Activated naive CD8-positive, alpha-beta T cell treated with anti-CD3 and anti-CD28 coated beads, Interleukin-2, amount 50 U/mL, for 24 hours (primary cell): ENCODE measurements around the gene CDC40.
"Not testable (repeated sequence)": the region's sequence is repeated elsewhere in the genome, so short reads cannot be mapped to it uniquely, and the experiment has no call there.

ENCODE experiments used
- ATAC-seq: fragments of 150-1000 bp; cut with Tn5 transposase; one replicate; pipeline ENCODE4 v1.10.0; 2021
- DNase-seq: peaks from one replicate; pipeline ENCODE4 v3.0.0; 2021
- H3K27ac Mint-ChIP-seq: one replicate; pipeline ENCODE4 v1.8.0; 2021; ENCODE audit warnings: mild to moderate bottlenecking, mixed read lengths
- H3K27me3 Mint-ChIP-seq: one replicate; pipeline ENCODE4 v1.8.0; 2021; ENCODE audit warnings: mixed read lengths
- H3K36me3 Mint-ChIP-seq: one replicate; pipeline ENCODE4 v1.8.0; 2021; ENCODE audit warnings: low read depth, mixed read lengths
- H3K4me1 Mint-ChIP-seq: one replicate; pipeline ENCODE4 v1.8.0; 2021; ENCODE audit warnings: mixed read lengths
- H3K4me3 Mint-ChIP-seq: one replicate; pipeline ENCODE4 v1.8.0; 2021; ENCODE audit warnings: mild to moderate bottlenecking, moderate library complexity, mixed read lengths
- H3K9me3 Mint-ChIP-seq: one replicate; pipeline ENCODE4 v1.8.0; 2021; ENCODE audit warnings: mixed read lengths

CDC40 gene

GRCh38 chr6:110233770-110234374, 53.6 kb downstream of the CDC40 start:
- no peak for DNase-seq

DNA sequence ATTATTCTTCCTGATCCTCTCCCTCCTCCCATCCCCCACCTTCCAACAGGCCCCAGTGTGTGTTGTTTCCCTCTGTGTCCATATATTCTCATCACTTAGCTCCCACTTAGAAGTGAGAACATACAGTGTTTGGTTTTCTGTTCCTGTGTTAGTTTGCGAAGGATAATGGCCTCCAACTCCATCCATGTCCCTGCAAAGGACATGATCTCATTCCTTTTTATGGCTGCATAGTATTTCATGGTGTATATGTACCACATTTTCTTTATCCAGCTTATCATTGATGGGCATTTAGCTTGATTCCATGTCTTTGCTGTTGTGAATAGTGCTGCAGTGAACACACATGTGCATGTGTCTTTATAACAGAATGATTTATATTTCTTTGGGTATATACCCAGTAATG, 55.8 kb downstream of the CDC40 start:
- not testable (repeated sequence) for H3K27ac Mint-ChIP-seq, ATAC-seq, DNase-seq, H3K4me3 Mint-ChIP-seq, H3K9me3 Mint-ChIP-seq, H3K27me3 Mint-ChIP-seq
- Mint-ChIP-seq H3K36me3 (peaks cover 14% of the 10 kb centered on the region), H3K4me1 (peaks cover 11% of the 10 kb centered on the region)

More at GRCh38 chr6:110233770-110234374, 53.6 kb downstream of the CDC40 start:
- no peak overlapping the region for H3K27ac Mint-ChIP-seq
- ATAC-seq: peak; percentile 89
- peaks cover 4% of the 10 kb centered on the region for H3K9me3 Mint-ChIP-seq
- H3K36me3 Mint-ChIP-seq: peaks cover 24% of the 10 kb centered on the region
- no peaks in the 10 kb centered on the region for H3K27me3 Mint-ChIP-seq
- peaks cover 11% of the 10 kb centered on the region for H3K4me1 Mint-ChIP-seq
- no peak overlapping the region for H3K4me3 Mint-ChIP-seq

GRCh38 chr6:110239526-110240274, 59.5 kb downstream of the CDC40 start:
- DNase-seq: no peak
- no peak for ATAC-seq
- Mint-ChIP-seq H3K36me3 (peaks cover 14% of the 10 kb centered on the region), H3K27me3 (no peaks in the 10 kb centered on the region), H3K4me1 (no peaks in the 10 kb centered on the region), H3K27ac (no peak overlapping the region), H3K9me3 (peaks cover 8% of the 10 kb centered on the region), H3K4me3 (no peak overlapping the region)

- H3K27me3 Mint-ChIP-seq, H3K9me3 Mint-ChIP-seq, H3K4me3 Mint-ChIP-seq, H3K27ac Mint-ChIP-seq, DNase-seq, H3K4me1 Mint-ChIP-seq, H3K36me3 Mint-ChIP-seq, ATAC-seq: not testable (repeated sequence)
Observed at GRCh38 chr6:110244621-110245020, 64.4 kb downstream of the CDC40 start.

GRCh38 chr6:110246378-110246777, 66.2 kb downstream of the CDC40 start:
- Mint-ChIP-seq H3K9me3 (peaks cover 4% of the 10 kb centered on the region), H3K36me3 (no peaks in the 10 kb centered on the region), H3K27ac (no peak overlapping the region), H3K4me1 (no peaks in the 10 kb centered on the region), H3K27me3 (no peaks in the 10 kb centered on the region), H3K4me3 (no peak overlapping the region)
- no peak for DNase-seq
- ATAC-seq: no peak

DNA sequence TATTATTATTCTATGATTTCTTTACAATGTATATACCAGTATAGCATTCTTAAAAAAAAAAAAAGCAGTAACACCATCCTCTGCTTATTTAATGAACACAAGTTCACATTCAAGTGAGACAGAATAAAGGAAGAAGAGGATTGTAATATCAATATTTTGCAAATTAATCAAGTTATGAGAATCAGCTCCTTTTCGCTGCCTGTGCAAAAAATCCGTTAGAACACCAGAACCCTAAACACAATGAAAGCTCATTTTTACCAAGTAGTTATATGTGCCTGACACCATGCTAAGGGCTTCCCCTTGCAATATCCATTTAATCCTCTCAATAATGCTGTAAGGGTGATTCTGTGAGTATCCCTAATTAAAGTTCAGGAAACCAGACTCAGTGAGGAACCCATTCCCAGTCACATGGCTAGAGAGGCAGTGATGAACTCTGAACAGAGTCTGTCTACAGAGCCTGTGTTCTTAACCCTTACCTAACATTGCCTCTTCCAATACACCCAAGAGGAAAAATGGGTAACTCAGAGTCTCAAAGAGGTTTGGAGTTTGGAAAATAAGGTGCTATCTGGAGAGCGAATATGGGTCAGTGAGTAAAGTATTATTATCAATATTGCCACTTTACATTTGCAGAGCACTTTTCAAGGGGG, 66.8 kb downstream of the CDC40 start:
- Mint-ChIP-seq H3K27ac (no peak overlapping the region), H3K4me3 (no peak overlapping the region), H3K27me3 (no peaks in the 10 kb centered on the region), H3K36me3 (no peaks in the 10 kb centered on the region), H3K4me1 (no peaks in the 10 kb centered on the region), H3K9me3 (peaks cover 4% of the 10 kb centered on the region)
- DNase-seq: no peak
- ATAC-seq: no peak

GRCh38 chr6:110250058-110250457, 69.8 kb downstream of the CDC40 start:
- Mint-ChIP-seq H3K4me3 (no peak overlapping the region), H3K4me1 (no peaks in the 10 kb centered on the region), H3K36me3 (no peaks in the 10 kb centered on the region), H3K27ac (no peak overlapping the region), H3K9me3 (no peaks in the 10 kb centered on the region), H3K27me3 (no peaks in the 10 kb centered on the region)
- no peak for DNase-seq
- ATAC-seq: no peak

DNA sequence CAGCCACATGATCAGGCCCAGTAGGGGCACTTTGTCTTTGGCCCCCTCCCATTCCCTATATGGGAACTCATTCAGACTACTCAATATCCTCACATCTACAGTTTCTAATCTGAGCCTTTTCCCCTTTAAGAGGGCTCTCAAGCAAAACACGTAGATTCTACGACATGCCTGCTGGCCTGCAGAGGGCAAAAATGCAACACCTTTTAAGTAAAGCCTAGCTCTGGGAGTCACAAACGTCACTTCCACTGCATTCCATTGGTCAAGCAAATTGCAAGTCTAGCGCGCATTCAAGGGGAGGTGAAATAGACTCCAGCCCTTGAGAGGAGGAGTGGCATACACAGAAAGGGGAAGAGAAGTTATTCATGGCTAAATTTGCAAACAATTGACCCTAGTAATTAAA, 70.6 kb downstream of the CDC40 start:
- Mint-ChIP-seq H3K4me1 (no peaks in the 10 kb centered on the region), H3K27me3 (no peaks in the 10 kb centered on the region), H3K36me3 (no peaks in the 10 kb centered on the region), H3K9me3 (no peaks in the 10 kb centered on the region), H3K4me3 (no peak overlapping the region), H3K27ac (no peak overlapping the region)
- ATAC-seq (no peak), DNase-seq (no peak)

DNA sequence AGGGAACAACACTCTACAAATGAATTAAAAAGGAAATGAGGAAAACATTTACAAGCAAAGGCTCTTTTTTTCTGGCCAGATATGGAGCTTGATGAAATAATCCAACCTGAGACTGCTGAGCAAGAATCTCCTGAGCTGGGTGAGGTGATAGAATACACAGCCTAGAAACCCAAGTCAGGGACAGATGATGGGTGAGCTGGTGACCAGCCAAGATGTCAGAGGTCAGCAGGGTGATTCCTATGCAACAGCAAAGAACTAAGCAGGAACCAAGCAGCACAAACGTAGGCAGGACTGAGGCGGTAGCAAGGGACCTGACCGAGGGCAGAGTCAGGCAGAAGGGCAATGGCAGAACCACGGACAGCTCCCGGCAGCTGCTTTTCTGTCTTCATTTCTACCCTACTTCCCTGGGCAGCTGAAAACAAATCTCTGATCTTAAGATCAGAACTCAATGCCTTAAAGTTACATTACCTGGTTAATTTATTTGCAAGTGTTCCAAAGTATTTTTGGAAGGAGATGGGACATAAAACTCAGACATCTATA, 75.1 kb downstream of the CDC40 start:
- peak; percentile 15 for DNase-seq
- no peak for ATAC-seq
- Mint-ChIP-seq H3K27me3 (no peaks in the 10 kb centered on the region), H3K4me1 (no peaks in the 10 kb centered on the region), H3K9me3 (peaks cover 13% of the 10 kb centered on the region), H3K27ac (no peak overlapping the region), H3K4me3 (no peak overlapping the region), H3K36me3 (peaks cover 4% of the 10 kb centered on the region)

DNA sequence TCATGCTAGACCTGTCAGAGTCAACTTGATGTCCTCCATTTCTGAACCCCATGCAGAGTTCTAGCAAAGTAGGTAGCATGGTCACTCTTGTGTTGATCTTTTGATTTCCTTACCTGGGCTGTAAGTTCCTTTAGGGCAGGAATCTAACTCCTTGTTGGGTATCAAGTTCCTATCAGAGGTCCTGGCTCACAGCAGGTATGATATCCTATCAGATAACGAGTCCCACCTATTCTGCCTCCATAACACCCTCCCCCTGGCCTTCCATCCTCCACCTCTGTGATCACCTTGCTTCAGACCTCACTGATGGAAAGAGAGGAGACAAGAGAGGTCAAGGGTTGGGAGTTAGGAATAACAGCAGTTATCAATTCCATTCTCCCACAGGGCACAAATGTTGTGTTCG, 76.1 kb downstream of the CDC40 start:
- H3K9me3 Mint-ChIP-seq: peaks cover 15% of the 10 kb centered on the region
- no peaks in the 10 kb centered on the region for H3K27me3 Mint-ChIP-seq
- H3K27ac Mint-ChIP-seq: no peak overlapping the region
- H3K36me3 Mint-ChIP-seq: peaks cover 4% of the 10 kb centered on the region
- ATAC-seq: no peak
- H3K4me3 Mint-ChIP-seq: no peak overlapping the region
- no peaks in the 10 kb centered on the region for H3K4me1 Mint-ChIP-seq
- DNase-seq: no peak

- H3K27me3 Mint-ChIP-seq: no peaks in the 10 kb centered on the region
Observed at GRCh38 chr6:110265273-110265672, 85.0 kb downstream of the CDC40 start.

GRCh38 chr6:110266996-110267395, 86.8 kb downstream of the CDC40 start:
- ATAC-seq: no peak
- Mint-ChIP-seq H3K4me1 (no peaks in the 10 kb centered on the region), H3K27ac (no peak overlapping the region), H3K27me3 (no peaks in the 10 kb centered on the region), H3K36me3 (no peaks in the 10 kb centered on the region), H3K4me3 (no peak overlapping the region), H3K9me3 (peaks cover 4% of the 10 kb centered on the region)
- no peak for DNase-seq

More at GRCh38 chr6:110265273-110265672, 85.0 kb downstream of the CDC40 start:
- Mint-ChIP-seq H3K9me3 (peaks cover 10% of the 10 kb centered on the region), H3K4me3 (no peak overlapping the region), H3K36me3 (no peaks in the 10 kb centered on the region), H3K4me1 (no peaks in the 10 kb centered on the region), H3K27ac (no peak overlapping the region)
- ATAC-seq (no peak), DNase-seq (no peak)

DNA sequence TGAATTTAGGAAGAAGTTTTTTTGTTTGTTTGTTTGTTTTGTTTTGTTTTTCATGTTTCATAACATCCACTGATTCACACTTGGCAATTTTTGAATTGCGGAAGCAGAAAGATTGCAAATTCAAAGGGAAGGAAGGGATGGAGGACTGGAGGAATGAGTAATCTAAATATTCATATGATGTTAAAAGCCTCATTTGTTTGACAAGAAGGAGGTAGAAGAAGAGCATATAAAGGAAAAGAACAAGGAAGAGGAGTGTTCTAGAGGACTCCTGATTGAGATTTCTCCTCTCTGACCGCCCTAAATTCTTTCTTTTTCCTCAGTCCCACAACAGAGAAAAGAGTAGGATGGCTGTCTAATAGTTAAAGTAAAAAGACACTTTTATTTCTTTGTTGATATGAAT, 89.4 kb downstream of the CDC40 start:
- ATAC-seq: no peak
- Mint-ChIP-seq H3K36me3 (no peaks in the 10 kb centered on the region), H3K9me3 (no peaks in the 10 kb centered on the region), H3K4me1 (no peaks in the 10 kb centered on the region), H3K27me3 (peaks cover 2% of the 10 kb centered on the region), H3K27ac (no peak overlapping the region), H3K4me3 (no peak overlapping the region)
- no peak for DNase-seq

DNA sequence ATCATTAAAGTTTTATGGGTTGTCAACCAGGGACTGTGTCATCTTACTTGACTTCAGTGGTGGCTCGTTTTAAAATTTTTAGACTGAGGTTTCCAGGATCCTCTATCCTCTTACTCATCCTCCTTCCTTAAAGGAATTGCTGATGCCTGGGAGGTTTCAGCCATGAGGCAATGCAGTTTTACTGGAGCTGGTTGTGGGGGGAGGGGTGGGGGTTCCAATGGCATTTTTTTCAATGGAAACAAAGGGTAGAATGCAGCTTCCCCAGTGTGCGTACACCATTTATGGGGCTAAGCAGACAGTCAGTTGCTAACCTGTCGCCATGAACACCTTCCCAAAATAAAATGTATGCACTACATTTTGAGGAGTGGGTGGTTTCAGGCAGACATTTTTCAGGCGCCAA, 89.9 kb downstream of the CDC40 start:
- no peak overlapping the region for H3K27ac Mint-ChIP-seq
- DNase-seq: no peak
- H3K4me1 Mint-ChIP-seq: no peaks in the 10 kb centered on the region
- H3K27me3 Mint-ChIP-seq: peaks cover 4% of the 10 kb centered on the region
- H3K4me3 Mint-ChIP-seq: no peak overlapping the region
- no peaks in the 10 kb centered on the region for H3K36me3 Mint-ChIP-seq
- H3K9me3 Mint-ChIP-seq: no peaks in the 10 kb centered on the region
- ATAC-seq: no peak

- Mint-ChIP-seq H3K36me3 (no peaks in the 10 kb centered on the region), H3K4me3 (no peak overlapping the region), H3K4me1 (no peaks in the 10 kb centered on the region), H3K27ac (no peak overlapping the region), H3K27me3 (peaks cover 5% of the 10 kb centered on the region), H3K9me3 (no peaks in the 10 kb centered on the region)
- DNase-seq (no peak), ATAC-seq (no peak)
Observed at GRCh38 chr6:110271732-110272022, 91.5 kb downstream of the CDC40 start.
